Activated B cell treated with CpG ODN at 0.5 μM for 24 hours (primary cell): ENCODE results near the gene KIF20B. TPM values are rescaled to one million over a fixed set of nuclear protein-coding genes. Genes with fewer than 3 reads are reported as not detected.

Experiments
- ATAC-seq: fragments of 200-7000 bp; cut with Tn5 transposase; one replicate; pipeline ENCODE4 v1.10.0; 2021; ENCODE audit warnings: low read depth, mild to moderate bottlenecking, moderate library complexity
- CTCF ChIA-PET: fragments of 350-600 bp; sonication (Branson Sonifier 250); formaldehyde crosslinking; loops from one replicate; lab custom pipeline; 2021; ENCODE audit warnings: antibody characterized with exemption; lab: Charles Lee
- POLR2A ChIA-PET: fragments of 350-600 bp; sonication (Branson Sonifier 250); formaldehyde crosslinking; loops from one replicate; lab custom pipeline; 2021; ENCODE audit warnings: antibody characterized with exemption; lab: Charles Lee
- DNase-seq: peaks from one replicate; pipeline ENCODE4 v3.0.0; 2022
- H3K27ac Mint-ChIP-seq: one replicate; pipeline ENCODE4 v1.8.0; 2020; ENCODE audit warnings: mixed read lengths
- H3K27me3 Mint-ChIP-seq: one replicate; pipeline ENCODE4 v1.8.0; 2021; ENCODE audit warnings: mixed read lengths
- H3K36me3 Mint-ChIP-seq: one replicate; pipeline ENCODE4 v1.8.0; 2021; ENCODE audit warnings: low read depth, mixed read lengths
- H3K4me1 Mint-ChIP-seq: one replicate; pipeline ENCODE4 v1.8.0; 2021; ENCODE audit warnings: mixed read lengths
- H3K4me3 Mint-ChIP-seq: one replicate; pipeline ENCODE4 v1.8.0; 2020; ENCODE audit warnings: mild to moderate bottlenecking, mixed read lengths
- H3K9me3 Mint-ChIP-seq: one replicate; pipeline ENCODE4 v1.8.0; 2020; ENCODE audit warnings: mixed read lengths
- CTCF ChIP-seq: fragments of 200-600 bp; IDR thresholded peaks from one replicate; pipeline ENCODE4 v1.8.0; 2022; ENCODE audit warnings: antibody characterized with exemption, mild to moderate bottlenecking
- intact Hi-C: fragments of 100-400 bp; cut with micrococcal nuclease; formaldehyde crosslinking; loops from one replicate; pipeline ENCODE4 v1.15.1; 2024
- total RNA-seq: library from RNA; stranded (reverse); gene quantifications from 2 replicates; pipeline ENCODE4 v1.2.3, GENCODE V29; 2022

The KIF20B gene
- total RNA-seq, 1 donor from 2014 or later = 24.0 TPM

- Mint-ChIP-seq H3K4me3 (no peak overlapping the region), H3K9me3 (no peaks in the 10 kb centered on the region), H3K27ac (no peak overlapping the region), H3K27me3 (no peaks in the 10 kb centered on the region), H3K36me3 (peaks cover 24% of the 10 kb centered on the region), H3K4me1 (peaks cover 33% of the 10 kb centered on the region)
- intact Hi-C loops = loop anchor here (1.0 to 10.0 kb wide), 2 partner anchors 8 to 711 kb away; partner anchors contain the start of gene FAS
- ChIA-PET POLR2A (interaction anchor here (0.6 kb wide), 1 partner anchor 53 kb away, joined by 5 read pairs; no protein-coding TSS in a partner anchor), CTCF (no interaction called here)
- DNase-seq (no peak), ATAC-seq (no peak)
- no peak for TF ChIP-seq CTCF
These were observed 4.6 kb downstream of the KIF20B start for GRCh38 chr10:89706011-89706410.

- TF ChIP-seq CTCF = no peak
- H3K36me3 Mint-ChIP-seq = peaks cover 24% of the 10 kb centered on the region
- DNase-seq (no peak), ATAC-seq (no peak)
- ChIA-PET CTCF (no interaction called here), POLR2A (no interaction called here)
- intact Hi-C loops = loop anchor here (10.0 kb wide), 1 partner anchor 713 kb away; the partner anchor contains the start of gene FAS
- no peaks in the 10 kb centered on the region for H3K27me3 Mint-ChIP-seq
- H3K4me3 Mint-ChIP-seq = no peak overlapping the region
- no peaks in the 10 kb centered on the region for H3K9me3 Mint-ChIP-seq
- H3K27ac Mint-ChIP-seq = no peak overlapping the region
- peaks cover 21% of the 10 kb centered on the region for H3K4me1 Mint-ChIP-seq
These were observed 6.0 kb downstream of the KIF20B start for GRCh38 chr10:89707372-89707771.

DNA sequence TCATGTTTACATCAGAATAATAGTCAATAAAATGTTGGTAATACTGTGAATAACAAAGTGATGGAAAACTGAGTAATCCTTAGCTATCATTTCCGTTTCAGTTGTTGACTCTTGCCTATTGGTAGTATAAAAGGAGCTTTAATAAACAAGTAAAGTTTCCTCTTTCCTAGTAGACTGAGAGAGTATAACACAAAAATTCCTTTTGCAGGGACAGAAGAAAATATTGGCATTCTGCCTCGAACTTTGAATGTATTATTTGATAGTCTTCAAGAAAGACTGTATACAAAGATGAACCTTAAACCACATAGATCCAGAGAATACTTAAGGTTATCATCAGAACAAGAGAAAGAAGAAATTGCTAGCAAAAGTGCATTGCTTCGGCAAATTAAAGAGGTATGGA lies 9.4 kb downstream of the KIF20B start:
- POLR2A ChIA-PET = no interaction called here
- H3K27ac Mint-ChIP-seq = no peak overlapping the region
- H3K9me3 Mint-ChIP-seq = no peaks in the 10 kb centered on the region

DNA sequence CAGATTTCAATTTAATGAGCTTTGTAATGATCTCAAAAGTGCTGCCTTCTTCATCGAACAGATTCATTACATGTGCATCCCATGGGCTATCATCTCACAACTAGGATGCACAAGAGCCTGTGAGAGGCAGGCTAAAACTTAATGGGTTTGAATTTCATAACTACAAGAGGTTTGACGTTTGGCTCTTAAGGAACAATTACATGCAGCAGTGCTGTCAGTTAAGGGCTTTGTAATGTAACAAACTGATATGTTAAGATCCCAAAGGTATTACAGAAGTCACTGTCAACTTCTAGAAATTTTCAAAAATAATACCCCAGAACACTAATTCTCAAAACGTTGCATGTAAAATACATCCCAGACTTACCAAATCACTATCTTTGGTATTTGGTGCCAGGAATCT lies 33.2 kb downstream of the KIF20B start:
- Mint-ChIP-seq H3K27ac (no peak overlapping the region), H3K36me3 (peaks cover 27% of the 10 kb centered on the region), H3K27me3 (no peaks in the 10 kb centered on the region), H3K4me1 (peaks cover 22% of the 10 kb centered on the region), H3K9me3 (no peaks in the 10 kb centered on the region), H3K4me3 (no peak overlapping the region)
- intact Hi-C loops = no loop called here
- CTCF ChIA-PET = no interaction called here
- TF ChIP-seq CTCF = no peak
- POLR2A ChIA-PET = interaction anchor here (0.7 kb wide), 1 partner anchor 51 kb away, joined by 4 read pairs; no protein-coding TSS in a partner anchor
- ATAC-seq (no peak), DNase-seq (no peak)

More for the DNA sequence above, 9.4 kb downstream of the KIF20B start:
- Mint-ChIP-seq H3K4me1 (peaks cover 9% of the 10 kb centered on the region), H3K4me3 (no peak overlapping the region), H3K27me3 (no peaks in the 10 kb centered on the region), H3K36me3 (peaks cover 28% of the 10 kb centered on the region)
- TF ChIP-seq CTCF = no peak
- CTCF ChIA-PET = no interaction called here
- no peak for DNase-seq
- intact Hi-C loops = no loop called here
- no peak for ATAC-seq

- ChIA-PET CTCF (interaction anchor here (1.0 kb wide), 1 partner anchor 38 kb away, joined by 3 read pairs; the partner anchor contains the start of gene KIF20B), POLR2A (interaction anchor here (0.5 to 1.3 kb wide), 5 partner anchors 9 to 737 kb away, joined by 3 to 15 read pairs (median 3); partner anchors contain the start of genes KIF20B and LIPA)
- Mint-ChIP-seq H3K27me3 (no peaks in the 10 kb centered on the region), H3K27ac (peak overlapping the region; percentile 78), H3K4me3 (peak overlapping the region; percentile 60), H3K4me1 (peaks cover 26% of the 10 kb centered on the region), H3K36me3 (peaks cover 16% of the 10 kb centered on the region), H3K9me3 (no peaks in the 10 kb centered on the region)
- peak; percentile 93 for ATAC-seq
- no peak for TF ChIP-seq CTCF
- intact Hi-C loops = loop anchor here (1.0 kb wide), 1 partner anchor 37 kb away; the partner anchor contains the start of gene KIF20B
- no peak for DNase-seq
These were observed 37.3 kb downstream of the KIF20B start for GRCh38 chr10:89738551-89739209.
